H1 (cell line): ENCODE data around the gene ZNF700. TPM values are rescaled to one million over a fixed set of nuclear protein-coding genes. Genes with fewer than 3 reads are reported as not detected.

Source experiments
- CTCF ChIA-PET: fragments of 300-600 bp; sonication (Branson Sonifier 250); formaldehyde crosslinking; loops from one replicate; lab custom pipeline; 2021; ENCODE audit not compliant: partially characterized antibody; lab: Charles Lee
- POLR2A ChIA-PET: fragments of 300-600 bp; sonication (Branson Sonifier 250); formaldehyde crosslinking; loops from one replicate; lab custom pipeline; 2021; ENCODE audit warnings: inconsistent platforms; ENCODE audit not compliant: partially characterized antibody; lab: Charles Lee
- DNase-seq, 2 experiments: peaks; one replicate each; pipeline versions ENCODE4 v3.0.0 to v3.0.0-alpha.2; 2010 to 2022; ENCODE audit warnings: low spot score in 2 of 2, low read depth in 1 of 2, mixed read lengths in 1 of 2
- FAIRE-seq: peaks from 2 replicates; lab custom pipeline; 2011; peaks lifted over from hg19 to GRCh38; lab: Jason Lieb, UNC
- H2AFZ ChIP-seq: 2 replicates; pipeline ENCODE4 v1.8.1; 2012; ENCODE audit warnings: low read length, inconsistent platforms
- H2AK5ac ChIP-seq: 2 replicates; pipeline ENCODE4 v1.6.1; 2013; ENCODE audit warnings: low read depth, low read length
- H2BK120ac ChIP-seq: replicated peaks from 2 replicates; pipeline ENCODE3; 2013; ENCODE audit warnings: low read depth, low read length, inconsistent platforms
- H2BK12ac ChIP-seq: 2 replicates; pipeline ENCODE4 v1.6.1; 2013; ENCODE audit warnings: low read depth, low read length
- H2BK15ac ChIP-seq: 2 replicates; pipeline ENCODE4 v1.6.1; 2013; ENCODE audit warnings: low read length
- H2BK20ac ChIP-seq: 2 replicates; pipeline ENCODE4 v1.6.1; 2013; ENCODE audit warnings: low read length
- H2BK5ac ChIP-seq: 2 replicates; pipeline ENCODE4 v1.6.1; 2013; ENCODE audit warnings: low read depth, low read length
- H3K14ac ChIP-seq: 2 replicates; pipeline ENCODE4 v1.6.1; 2013; ENCODE audit warnings: inconsistent platforms; ENCODE audit not compliant: insufficient read length
- H3K18ac ChIP-seq: 2 replicates; pipeline ENCODE4 v1.6.1; 2013; ENCODE audit warnings: low read length; ENCODE audit errors: extremely low read depth
- H3K23ac ChIP-seq: 2 replicates; pipeline ENCODE4 v1.6.1; 2013; ENCODE audit warnings: inconsistent platforms; ENCODE audit not compliant: insufficient read length
- H3K23me2 ChIP-seq: 2 replicates; pipeline ENCODE4 v1.6.1; 2013; ENCODE audit warnings: low read depth, low read length
- H3K27ac ChIP-seq: 2 replicates; pipeline ENCODE4 v1.6.1; 2011; ENCODE audit warnings: low read depth, low read length, inconsistent platforms
- H3K27me3 ChIP-seq, 4 experiments: replicated peaks in 1 of 4; 1 replicate in 1 of 4; 2 replicates in 3 of 4; pipeline versions ENCODE4 v1.6.1 to v1.8.1; 2011 to 2013; ENCODE audit warnings: low read length in 3 of 4, mild to moderate bottlenecking in 3 of 4, inconsistent platforms in 2 of 4, mixed read lengths in 2 of 4, moderate library complexity in 1 of 4; ENCODE audit not compliant: control insufficient read depth in 3 of 4, insufficient read depth in 3 of 4; ENCODE audit errors: extremely low read depth in 1 of 4
- H3K36me3 ChIP-seq, 4 experiments: 2 replicates each; pipeline versions ENCODE4 v1.6.1 to v1.8.1; 2011 to 2013; ENCODE audit warnings: mild to moderate bottlenecking in 4 of 4, low read length in 3 of 4, moderate library complexity in 2 of 4, control low read depth in 1 of 4, inconsistent platforms in 1 of 4; ENCODE audit not compliant: insufficient read depth in 4 of 4, control insufficient read depth in 2 of 4
- H3K4ac ChIP-seq: replicated peaks from 2 replicates; pipeline ENCODE3; 2013; ENCODE audit warnings: low read length, low read depth, mixed read lengths, inconsistent platforms; ENCODE audit not compliant: insufficient read length
- H3K4me1 ChIP-seq, 4 experiments: replicated peaks in 1 of 4; 1 replicate in 1 of 4; 2 replicates in 3 of 4; pipeline versions ENCODE4 v1.6.1 to v1.8.1; 2011 to 2013; ENCODE audit warnings: low read length in 3 of 4, inconsistent platforms in 2 of 4, mixed read lengths in 1 of 4; ENCODE audit not compliant: insufficient read depth in 4 of 4, control insufficient read depth in 3 of 4
- H3K4me2 ChIP-seq, 2 experiments: 2 replicates each; pipeline versions ENCODE4 v1.6.1 to v1.8.1; 2011 to 2013; ENCODE audit warnings: low read depth in 2 of 2, low read length in 2 of 2, control low read depth in 1 of 2, inconsistent platforms in 1 of 2, mild to moderate bottlenecking in 1 of 2; ENCODE audit not compliant: insufficient read depth in 1 of 2
- H3K4me3 ChIP-seq, 4 experiments: fragments of 200-600, 300-600 bp in 1 of 4; sonication (generic), shearing (Covaris generic), sonication (Bioruptor Twin) in 1 of 4; 2 replicates each; pipeline versions ENCODE4 v1.5.1 to v1.8.1; 2011 to 2016; ENCODE audit warnings: low read length in 4 of 4, low read depth in 3 of 4, control low read depth in 2 of 4, inconsistent platforms in 2 of 4, mild to moderate bottlenecking in 2 of 4, mixed read lengths in 1 of 4, moderate library complexity in 1 of 4; ENCODE audit not compliant: insufficient read depth in 2 of 4; ENCODE audit errors: extremely low read depth in 1 of 4
- H3K56ac ChIP-seq: replicated peaks from 2 replicates; pipeline ENCODE3; 2013; ENCODE audit warnings: low read depth, mild to moderate bottlenecking, mixed read lengths, low read length, inconsistent platforms; ENCODE audit not compliant: insufficient read length
- H3K79me1 ChIP-seq: 2 replicates; pipeline ENCODE4 v1.6.1; 2013; ENCODE audit warnings: low read depth, low read length, control low read depth
- H3K79me2 ChIP-seq, 2 experiments: 2 replicates each; pipeline versions ENCODE4 v1.6.1 to v1.8.1; 2012 to 2013; ENCODE audit warnings: low read length in 2 of 2, mild to moderate bottlenecking in 2 of 2, inconsistent platforms in 1 of 2; ENCODE audit not compliant: insufficient read depth in 2 of 2, control insufficient read depth in 1 of 2
- H3K9ac ChIP-seq, 4 experiments: replicated peaks in 1 of 4; 1 replicate in 1 of 4; 2 replicates in 3 of 4; pipeline versions ENCODE4 v1.6.1 to v1.8.1; 2011 to 2013; ENCODE audit warnings: low read depth in 3 of 4, low read length in 3 of 4, control low read depth in 2 of 4, mild to moderate bottlenecking in 2 of 4, moderate library complexity in 2 of 4, inconsistent platforms in 1 of 4; ENCODE audit errors: extremely low read depth in 1 of 4
- H3K9me3 ChIP-seq, 2 experiments: 2 replicates each; pipeline versions ENCODE4 v1.6.1 to v1.8.1; 2012 to 2013; ENCODE audit warnings: mild to moderate bottlenecking in 2 of 2, moderate library complexity in 2 of 2, control low read depth in 1 of 2, inconsistent platforms in 1 of 2, low read depth in 1 of 2, low read length in 1 of 2, mixed read lengths in 1 of 2; ENCODE audit not compliant: insufficient read depth in 2 of 2
- H4K20me1 ChIP-seq, 2 experiments: replicated peaks in 1 of 2; 2 replicates each; pipeline versions ENCODE3 to v1.8.1; 2011 to 2013; ENCODE audit warnings: inconsistent platforms in 2 of 2, low read length in 2 of 2, mild to moderate bottlenecking in 1 of 2; ENCODE audit not compliant: insufficient read depth in 2 of 2, control insufficient read depth in 1 of 2
- H4K5ac ChIP-seq: 2 replicates; pipeline ENCODE4 v1.6.1; 2013; ENCODE audit warnings: low read length, low read depth, mixed read lengths, inconsistent platforms; ENCODE audit not compliant: insufficient read length
- H4K8ac ChIP-seq: 2 replicates; pipeline ENCODE4 v1.8.0; 2013; ENCODE audit warnings: mild to moderate bottlenecking, moderate library complexity, low read length, inconsistent platforms; ENCODE audit not compliant: insufficient read depth; ENCODE audit errors: extremely low read depth
- H4K91ac ChIP-seq: replicated peaks from 2 replicates; pipeline ENCODE3; 2013; ENCODE audit warnings: low read length, mixed read lengths, inconsistent platforms; ENCODE audit not compliant: insufficient read length
- ASH2L ChIP-seq: fragments of 200-600, 300-600 bp; sonication (generic); IDR thresholded peaks from one replicate; pipeline ENCODE4 v1.7.1; 2017; ENCODE audit warnings: low read length
- BRCA1 ChIP-seq: IDR thresholded peaks from 2 replicates; pipeline ENCODE4 v1.6.1; 2012; ENCODE audit warnings: low read depth, low read length, improper control_type of control experiment
- GABPA ChIP-seq: IDR thresholded peaks from 2 replicates; pipeline ENCODE4 v1.6.1; 2011; ENCODE audit warnings: mild to moderate bottlenecking, low read length, moderate library complexity, borderline replicate concordance; ENCODE audit not compliant: insufficient read depth
- JUN ChIP-seq: IDR thresholded peaks from 2 replicates; pipeline ENCODE4 v1.6.1; 2011; ENCODE audit warnings: low read depth, mild to moderate bottlenecking, improper control_type of control experiment, low read length
- NANOG ChIP-seq: IDR thresholded peaks from 2 replicates; pipeline ENCODE4 v1.6.1; 2011; ENCODE audit warnings: low read length, low read depth, mild to moderate bottlenecking, inconsistent platforms; ENCODE audit not compliant: insufficient read depth, poor library complexity, severe bottlenecking
- NRF1 ChIP-seq: IDR thresholded peaks from 2 replicates; pipeline ENCODE4 v1.6.1; 2011; ENCODE audit warnings: mild to moderate bottlenecking, low read depth, low read length, improper control_type of control experiment
- PHF8 ChIP-seq: fragments of 200-600 bp; sonication (generic); conservative IDR thresholded peaks from 2 replicates; pipeline ENCODE4 v1.7.1; 2012; ENCODE audit warnings: low read depth, mild to moderate bottlenecking, inconsistent platforms, low read length, moderate library complexity
- SAP30 ChIP-seq: fragments of 300-600 bp; sonication (generic); IDR thresholded peaks from 2 replicates; pipeline ENCODE4 v1.7.1; 2012; ENCODE audit warnings: low read length, moderate library complexity, mild to moderate bottlenecking, inconsistent platforms; ENCODE audit not compliant: insufficient read depth, insufficient replicate concordance
- SIX5 ChIP-seq: IDR thresholded peaks from 2 replicates; pipeline ENCODE4 v1.6.1; 2011; ENCODE audit warnings: mild to moderate bottlenecking, low read depth, low read length
- SP1 ChIP-seq: IDR thresholded peaks from 2 replicates; pipeline ENCODE4 v1.6.1; 2011; ENCODE audit warnings: low read depth, low read length
- TEAD4 ChIP-seq: IDR thresholded peaks from 2 replicates; pipeline ENCODE4 v1.6.1; 2012; ENCODE audit warnings: low read depth, low read length, inconsistent platforms, mixed read lengths
- WGBS, 2 experiments: shearing (Covaris generic) in 1 of 2; methylation state at CpG; one replicate each; pipeline versions ENCODE4 v1.1.6 to v1.1.7; 2013 to 2015; ENCODE audit warnings: low lambda C conversion rate in 2 of 2, mixed read lengths in 2 of 2, inconsistent platforms in 1 of 2, low coverage in 1 of 2, missing lambda C conversion rate in 1 of 2; ENCODE audit not compliant: insufficient replicate concordance in 2 of 2, insufficient coverage in 1 of 2, insufficient read length in 1 of 2; ENCODE audit errors: extremely low coverage in 1 of 2, missing lambda C conversion rate in 1 of 2; 5-methylcytosine and 5-hydroxymethylcytosine counted together
- polyA plus RNA-seq, 7 experiments: library from polyadenylated mRNA; depleted of rRNA in 3 of 7; stranded (reverse) in 5 of 7; unstranded in 2 of 7; fragments of >200 nt in 5 of 7; fragments of 200-250 nt in 2 of 7; gene quantifications; 1 replicate in 5 of 7; 2 replicates in 1 of 7; 4 replicates in 1 of 7; pipeline versions ENCODE4 v1.2.1 to v1.2.3, GENCODE V29; 2011 to 2013; ENCODE audit warnings: missing spikeins in 2 of 7, mixed read lengths in 2 of 7
- total RNA-seq: library from RNA; stranded (reverse); fragmentation: NEBNext Ultra II Directional; extraction: Animal tissue kit (Norgen Biotek cat#: 25700); gene quantifications from 2 replicates; pipeline ENCODE4 v1.2.1, GENCODE V29; 2021

Gene ZNF700
- total and polyA plus RNA-seq, 2 of the 8 experiments (the other 6 are each of a cell fraction or from before 2014, with no cell fraction given), result 3.0 to 10.5 TPM

- Histone ChIP-seq H3K4ac (no peak overlapping the region), H3K18ac (no peak overlapping the region), H3K27me3 (no peaks in the 10 kb centered on the region), H2BK20ac (no peak overlapping the region), H4K20me1 (no peaks in the 10 kb centered on the region), H3K23me2 (no peaks in the 10 kb centered on the region), H4K5ac (no peak overlapping the region), H3K14ac (no peak overlapping the region), H2BK5ac (no peak overlapping the region), H2BK15ac (no peak overlapping the region), H2BK12ac (no peak overlapping the region), H3K36me3 (peaks cover 0 to 57% (median 8%) of the 10 kb centered on the region in 4 experiments; a peak in 6 of 8 replicates), H2AK5ac (no peak overlapping the region), H3K4me2 (no peak overlapping the region), H3K27ac (no peak overlapping the region), H3K4me1 (no peaks in the 10 kb centered on the region), H3K56ac (no peak overlapping the region), H3K23ac (no peak overlapping the region), H4K91ac (no peak overlapping the region), H4K8ac (no peak overlapping the region), H3K9me3 (peaks cover 60 to 81% of the 10 kb centered on the region in 2 experiments), H3K4me3 (no peak overlapping the region), H3K79me1 (no peaks in the 10 kb centered on the region; the same call in 1 of the 2 replicates), H2AFZ (no peak overlapping the region), H3K9ac (no peak overlapping the region), H3K79me2 (peaks cover 0 to 10% of the 10 kb centered on the region in 2 experiments; a peak in 2 of 4 replicates), H2BK120ac (no peak overlapping the region)
- CTCF ChIA-PET, result interaction anchor here (0.8 to 1.9 kb wide), 5 partner anchors 10 to 117 kb away, joined by 3 to 8 read pairs (median 4); partner anchors contain the start of gene ZNF700
- POLR2A ChIA-PET, result no interaction called here
- DNase-seq (no peak), FAIRE-seq (no peak)
- TF ChIP-seq NRF1, result no peak
- no peak for TF ChIP-seq BRCA1
- no peak for TF ChIP-seq NANOG
- TF ChIP-seq PHF8, result no peak
- TF ChIP-seq SIX5, result no peak
- TF ChIP-seq ASH2L, result no peak
- TF ChIP-seq GABPA, result no peak
- no peak for TF ChIP-seq SP1
- no peak for TF ChIP-seq SAP30
- TF ChIP-seq JUN, result no peak
- TF ChIP-seq TEAD4, result no peak
- WGBS, 2 experiments, result 85% methylated on average over 10 of the region's 10 CpGs; no CpG with 5 or more reads in 1 of the 2 experiments
These were observed 17.3 kb downstream of the ZNF700 start for GRCh38 chr19:11942008-11942842.
